HepG2 (cell line): ENCODE results near the gene LUZP1. TPM values are rescaled to one million over a fixed set of nuclear protein-coding genes. Genes with fewer than 3 reads are reported as not detected.

Experiments used
- AKNA ChIP-seq: sonication (generic); formaldehyde crosslinking; IDR thresholded peaks from 2 replicates; pipeline ENCODE4 v1.4.0; 2020; ENCODE audit warnings: missing genetic modification reagents, borderline replicate concordance
- EHMT2 ChIP-seq: fragments of 200-600 bp; sonication (generic); IDR thresholded peaks from 2 replicates; pipeline ENCODE4 v1.7.0; 2017; ENCODE audit warnings: antibody characterized with exemption, low read depth, low read length, borderline replicate concordance
- FLYWCH1 ChIP-seq: sonication (generic); formaldehyde crosslinking; IDR thresholded peaks from 2 replicates; pipeline ENCODE4 v1.8.1; 2023; ENCODE audit warnings: mild to moderate bottlenecking, missing genetic modification reagents
- GTF2F1 ChIP-seq: fragments of 150-350 bp; IDR thresholded peaks from 2 replicates; pipeline ENCODE4 v1.6.1; 2014; ENCODE audit warnings: low read length
- GZF1 ChIP-seq: sonication (generic); formaldehyde crosslinking; IDR thresholded peaks from 2 replicates; pipeline ENCODE4 v1.5.1; 2020; ENCODE audit warnings: mild to moderate bottlenecking, missing genetic modification reagents
- JUN ChIP-seq: sonication (generic); formaldehyde crosslinking; IDR thresholded peaks from 2 replicates; pipeline ENCODE4 v1.4.0; 2020; ENCODE audit warnings: mild to moderate bottlenecking, missing genetic modification reagents
- KDM2A ChIP-seq: sonication (generic); formaldehyde crosslinking; IDR thresholded peaks from 2 replicates; pipeline ENCODE4 v1.4.0; 2020; ENCODE audit warnings: low read depth, missing genetic modification reagents, borderline replicate concordance
- KLF16 ChIP-seq, 2 experiments: sonication (generic) in 1 of 2; formaldehyde crosslinking in 1 of 2; IDR thresholded peaks; 2 replicates each; pipeline versions ENCODE4 v1.6.1 to v1.8.0; 2016 to 2023; ENCODE audit warnings: missing genetic modification reagents in 2 of 2, missing compliant biosample characterization in 1 of 2
- KMT2B ChIP-seq: IDR thresholded peaks from 2 replicates; pipeline ENCODE4 v1.6.1; 2016; ENCODE audit warnings: missing genetic modification reagents, missing compliant biosample characterization
- RFX5 ChIP-seq: IDR thresholded peaks from 2 replicates; pipeline ENCODE4 v1.6.1; 2011; ENCODE audit warnings: low read depth, low read length, improper control_type of control experiment
- SKI ChIP-seq: fragments of 450-650 bp; IDR thresholded peaks from one replicate; pipeline ENCODE4 v1.6.1; 2018; ENCODE audit warnings: mild to moderate bottlenecking; ENCODE audit not compliant: partially characterized antibody
- SKIL ChIP-seq: sonication (generic); formaldehyde crosslinking; IDR thresholded peaks from 2 replicates; pipeline ENCODE4 v1.8.0; 2022; ENCODE audit warnings: missing genetic modification reagents, mild to moderate bottlenecking, moderate library complexity, borderline replicate concordance
- SRF ChIP-seq: IDR thresholded peaks from 2 replicates; pipeline ENCODE4 v1.6.1; 2011; ENCODE audit warnings: mild to moderate bottlenecking, low read depth, low read length, moderate library complexity
- WIZ ChIP-seq: sonication (generic); formaldehyde crosslinking; IDR thresholded peaks from 2 replicates; pipeline ENCODE4 v1.5.1; 2020; ENCODE audit warnings: mild to moderate bottlenecking, missing genetic modification reagents
- ZNF142 ChIP-seq: sonication (generic); formaldehyde crosslinking; IDR thresholded peaks from 2 replicates; pipeline ENCODE4 v1.4.0; 2020; ENCODE audit warnings: missing genetic modification reagents
- ZNF382 ChIP-seq: sonication (generic); formaldehyde crosslinking; IDR thresholded peaks from 2 replicates; pipeline ENCODE4 v1.5.0; 2020; ENCODE audit warnings: missing genetic modification reagents, mild to moderate bottlenecking, borderline replicate concordance
- ZNF777 ChIP-seq: sonication (generic); formaldehyde crosslinking; IDR thresholded peaks from 2 replicates; pipeline ENCODE4 v1.4.0; 2020; ENCODE audit warnings: missing genetic modification reagents
- polyA plus RNA-seq, 8 experiments: library from polyadenylated mRNA; depleted of rRNA in 3 of 8; stranded (reverse) in 7 of 8; unstranded in 1 of 8; fragments of >200 nt; fragmentation: Illumina TruSeq in 4 of 8; extraction: Trizol in 4 of 8; gene quantifications; 2 replicates each; pipeline versions ENCODE4 v1.2.1 to v1.2.3, GENCODE V29; 2011 to 2016; ENCODE audit warnings: low read depth in 4 of 8, missing spikeins in 1 of 8, mixed read lengths in 1 of 8; ENCODE audit not compliant: insufficient read depth in 1 of 8
- total RNA-seq, 5 experiments: library from RNA; depleted of rRNA; stranded (reverse); fragments of >200 nt; fragmentation: Illumina TruSeq; extraction: Trizol; gene quantifications; 2 replicates each; pipeline ENCODE4 v1.2.3, GENCODE V29; 2016; ENCODE audit warnings: low read depth in 1 of 5

The LUZP1 gene
- total and polyA plus RNA-seq, 2 of the 13 experiments (the other 11 are each of a cell fraction or from before 2014, with no cell fraction given) = 6.9 to 12.7 TPM

- 0 out of 2 replicates have a peak, but pooled peaks have one; percentile 51 for TF ChIP-seq SKIL (CRISPR knock-in tag)
- TF ChIP-seq ZNF382 = no peak
- TF ChIP-seq FLYWCH1 (CRISPR knock-in tag) = no peak
- TF ChIP-seq EHMT2 = no peak
- TF ChIP-seq GZF1 (CRISPR knock-in tag) = no peak
- TF ChIP-seq SKI = peak; percentile 31
- no peak for TF ChIP-seq ZNF142
- no peak for TF ChIP-seq KLF16 (CRISPR knock-in tag; IDR thresholded peaks at IDR 0.05)
- peak; percentile 63 for TF ChIP-seq KDM2A
- TF ChIP-seq KMT2B (CRISPR knock-in tag) = no peak
- no peak for TF ChIP-seq ZNF777 (CRISPR knock-in tag)
- peak; percentile 66; the same call in 1 of the 2 replicates for TF ChIP-seq RFX5
- no peak for TF ChIP-seq AKNA (CRISPR knock-in tag)
- TF ChIP-seq SRF = no peak
- no peak for TF ChIP-seq GTF2F1
- peak; percentile 73; the same call in 1 of the 2 replicates for TF ChIP-seq JUN (CRISPR knock-in tag)
- TF ChIP-seq WIZ (CRISPR knock-in tag) = no peak
Measured at GRCh38 chr1:23168445-23169194, at the start of gene LUZP1 (continued).
